ENCODE measurements around the gene DRAXIN.

GRCh38 chr1:11735531-11735853 is 44.0 kb downstream of the DRAXIN start:
- TF ChIP-seq CTCF (IDR thresholded peaks at IDR 0.05) = no peak
- TF ChIP-seq POLR2A (IDR thresholded peaks at IDR 0.05) = no peak

All from uterus (tissue), 2 donors.